GM21515 (cell line): Measurements from ENCODE around the gene PDLIM1.
"Not testable (repeated sequence)": the region's sequence is repeated elsewhere in the genome, so short reads cannot be mapped to it uniquely, and the experiment has no call there.

Source experiments
- ATAC-seq: cut with Tn5 transposase; IDR thresholded peaks from one replicate; pipeline ENCODE4 v1.9.1; 2021; ENCODE audit not compliant: unreplicated experiment

Gene PDLIM1

DNA sequence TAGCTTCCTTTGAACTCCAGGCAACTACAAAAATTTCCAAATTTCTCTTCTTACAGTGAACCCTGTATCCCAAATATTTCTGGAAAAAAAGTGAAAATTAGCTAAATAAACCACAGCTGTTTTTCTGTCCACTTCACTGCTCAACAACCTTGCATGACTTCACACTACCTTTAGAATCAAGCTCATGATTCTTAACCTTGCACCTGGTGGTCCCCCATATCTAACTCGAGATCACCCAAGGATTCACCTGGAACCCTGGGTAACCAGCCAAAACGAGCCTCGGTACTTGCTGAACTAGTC is 47.5 kb downstream of the PDLIM1 start:
- no peak for ATAC-seq

DNA sequence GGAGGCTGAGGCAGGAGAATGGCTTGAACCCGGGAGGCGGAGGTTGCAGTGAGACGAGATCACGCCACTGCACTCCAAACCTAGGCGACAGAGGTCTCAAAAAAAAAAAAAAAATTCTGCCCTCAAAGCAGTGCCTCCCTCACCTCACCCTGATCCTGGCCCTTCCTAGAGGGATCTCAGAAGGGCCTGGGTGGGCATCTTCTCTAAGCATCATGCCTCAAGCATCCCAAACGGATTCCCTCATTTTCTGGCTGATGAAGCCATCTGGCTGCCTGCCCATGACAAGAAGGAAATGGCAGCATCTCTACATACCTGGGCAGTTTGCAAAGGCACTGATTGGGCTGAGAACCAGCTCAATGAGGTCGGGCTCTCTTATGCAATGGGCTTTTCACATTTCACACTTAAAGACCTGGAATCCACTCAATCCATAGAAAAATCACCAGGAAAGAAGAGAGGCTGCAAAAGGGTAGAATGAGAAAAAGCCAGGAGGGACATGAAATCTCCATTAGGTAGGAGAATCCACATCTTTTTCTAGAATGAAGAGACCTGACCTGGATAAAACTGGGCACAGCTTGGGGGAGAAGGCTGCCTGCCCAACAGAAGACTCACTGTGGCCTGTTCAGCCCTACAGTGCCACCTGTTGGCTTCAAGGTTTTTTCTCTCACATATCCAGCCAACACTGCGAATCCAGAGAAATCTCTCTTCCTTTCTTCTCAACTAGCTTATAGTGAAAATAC is 48.1 kb downstream of the PDLIM1 start:
- ATAC-seq = no peak

DNA sequence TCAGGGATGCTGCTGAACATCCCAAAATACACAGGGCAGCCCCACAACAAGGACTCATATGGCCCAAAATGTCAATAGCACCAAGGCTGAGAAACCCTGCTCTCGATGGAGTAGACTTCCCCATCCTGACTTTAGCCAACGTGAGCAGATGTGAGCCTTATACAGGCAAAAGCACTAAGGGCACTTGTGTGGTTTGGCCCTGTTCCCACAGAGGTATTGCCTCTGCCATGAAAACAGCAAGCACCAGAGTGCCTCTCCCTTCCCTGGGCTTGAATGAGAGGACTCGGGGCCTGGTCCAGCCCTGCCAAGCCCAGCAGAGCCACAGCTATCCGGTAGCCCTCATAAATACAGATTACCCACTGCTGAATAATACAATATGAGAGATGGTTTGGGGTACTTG is 49.3 kb downstream of the PDLIM1 start:
- ATAC-seq = no peak

DNA sequence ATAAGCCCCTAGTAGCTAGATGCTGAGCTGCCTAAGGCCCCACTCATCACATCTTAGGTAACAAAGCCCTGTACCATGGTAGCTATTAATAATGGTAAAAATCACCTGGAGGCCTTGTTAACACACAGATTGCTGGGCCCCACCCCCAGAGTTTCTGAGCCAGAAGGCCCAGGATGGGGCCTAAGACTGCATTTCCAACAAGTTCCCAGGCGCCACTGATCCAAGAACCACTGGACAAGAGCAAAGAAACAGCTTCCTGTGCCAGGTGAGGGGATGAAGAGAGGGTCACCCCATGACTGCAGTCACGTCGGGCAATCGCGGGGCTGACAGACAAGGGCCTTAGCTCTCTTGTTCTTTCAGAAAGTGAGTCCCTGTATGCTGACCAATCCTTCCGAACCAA is 50.0 kb downstream of the PDLIM1 start:
- ATAC-seq = no peak

DNA sequence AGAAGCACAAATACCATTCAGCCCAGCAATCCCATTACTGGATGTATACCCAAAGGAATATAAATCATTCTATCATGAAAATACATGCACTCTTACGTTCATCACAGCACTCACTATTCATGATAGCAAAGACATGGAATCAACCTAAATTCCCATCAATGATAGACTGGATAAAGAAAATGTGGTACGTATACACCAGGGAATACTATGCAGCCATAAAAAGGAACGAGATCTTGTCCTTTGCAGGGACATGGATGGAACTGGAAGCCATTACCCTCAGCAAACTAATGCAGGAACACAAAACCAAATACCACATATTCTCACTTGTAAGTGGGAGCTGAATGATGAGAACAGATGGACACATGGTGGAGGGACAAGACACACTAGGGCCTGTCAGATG is 50.7 kb downstream of the PDLIM1 start:
- ATAC-seq = not testable (repeated sequence)

DNA sequence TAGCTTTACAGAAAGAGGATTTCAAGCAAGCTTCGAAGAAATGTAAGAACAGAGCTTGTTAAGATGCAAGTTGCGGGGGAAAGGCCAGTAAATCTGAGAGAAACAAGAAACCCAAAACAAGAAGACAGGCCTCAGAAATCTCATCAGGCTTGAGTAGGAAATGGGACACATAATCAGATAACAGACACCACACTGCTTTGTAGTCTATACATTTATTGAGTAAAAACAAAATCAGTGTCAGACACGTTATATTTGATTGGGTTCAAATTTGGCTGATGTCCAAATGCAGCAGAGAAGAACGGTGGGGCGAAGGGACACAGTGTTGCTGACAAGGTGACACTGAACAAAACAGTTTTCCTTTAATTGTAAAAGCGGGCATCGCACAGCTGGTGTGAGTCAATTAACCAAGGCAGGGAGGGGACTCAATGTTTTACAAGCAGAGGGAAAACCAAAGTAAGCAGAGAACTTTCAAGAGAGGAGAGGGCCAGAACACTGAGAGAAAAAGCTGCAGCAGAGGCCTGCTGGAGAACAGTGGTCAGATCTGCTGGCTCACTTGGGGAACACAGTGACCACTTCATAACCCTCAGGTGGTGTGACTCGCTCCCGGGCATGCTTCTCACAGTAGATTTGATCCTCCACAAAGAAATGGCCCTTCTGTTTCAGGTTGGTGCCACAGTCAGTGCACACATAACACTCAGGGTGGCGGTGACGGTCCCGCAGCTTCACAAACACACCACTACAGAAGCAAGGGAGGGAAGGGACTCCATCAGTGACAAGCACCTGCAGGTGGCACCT is 53.2 kb downstream of the PDLIM1 start:
- no peak for ATAC-seq

DNA sequence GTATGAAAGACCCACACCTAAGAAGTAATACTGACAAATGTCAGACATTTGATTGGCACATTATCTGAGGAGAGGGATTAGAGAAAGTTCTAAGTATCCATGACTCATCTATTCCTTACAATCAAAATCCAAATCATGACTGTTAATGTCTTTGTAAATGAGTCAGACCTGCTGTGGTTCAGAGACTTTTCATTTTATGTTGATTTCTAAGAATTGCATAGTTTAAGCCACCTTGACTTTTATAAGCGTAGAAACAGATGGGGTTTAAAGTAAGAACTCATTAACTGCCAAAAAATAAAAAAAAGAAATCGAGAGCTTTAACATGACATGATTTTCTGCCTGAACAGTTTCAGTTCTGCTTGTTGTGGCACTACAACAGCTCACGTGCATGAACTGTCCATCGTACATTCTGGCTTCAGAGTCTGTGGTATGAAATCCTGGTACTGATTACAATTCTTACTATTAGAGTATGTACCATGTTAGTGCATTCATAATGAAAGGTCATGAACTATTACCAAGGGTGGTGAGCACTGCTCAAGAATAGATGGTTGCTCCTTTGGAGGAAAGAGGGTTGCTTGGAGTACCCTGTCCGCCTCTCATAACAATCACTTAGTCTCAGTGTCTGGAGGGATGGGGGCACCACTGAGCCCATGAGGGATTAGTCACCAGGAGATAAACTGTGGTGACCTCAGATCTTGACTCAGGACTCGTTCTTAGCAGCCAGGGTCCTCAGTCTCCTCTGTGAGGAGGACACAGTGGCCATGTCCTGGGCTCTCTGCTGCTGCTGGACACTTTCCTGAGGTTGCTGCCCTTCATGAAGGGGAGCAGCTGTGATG is 54.5 kb downstream of the PDLIM1 start:
- peak; percentile 92 for ATAC-seq

DNA sequence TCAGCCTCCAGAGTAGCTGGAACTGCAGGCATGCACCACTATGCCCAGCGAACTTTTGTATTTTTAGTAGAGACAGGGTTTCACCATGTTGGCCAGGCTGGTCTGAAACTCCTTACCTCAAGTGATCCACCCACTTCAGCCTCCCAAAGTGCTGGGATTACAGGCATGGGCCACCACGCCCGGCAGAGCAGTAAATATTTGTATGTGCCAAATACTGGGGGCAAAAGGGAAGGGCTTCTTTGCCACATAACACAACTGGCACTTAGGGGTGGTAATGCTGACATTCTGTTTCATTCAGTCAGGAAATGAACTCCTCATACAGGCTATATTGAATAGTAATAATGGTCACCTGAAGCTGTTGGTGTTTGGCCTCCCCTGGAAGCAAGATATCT is 55.1 kb downstream of the PDLIM1 start:
- ATAC-seq = no peak

DNA sequence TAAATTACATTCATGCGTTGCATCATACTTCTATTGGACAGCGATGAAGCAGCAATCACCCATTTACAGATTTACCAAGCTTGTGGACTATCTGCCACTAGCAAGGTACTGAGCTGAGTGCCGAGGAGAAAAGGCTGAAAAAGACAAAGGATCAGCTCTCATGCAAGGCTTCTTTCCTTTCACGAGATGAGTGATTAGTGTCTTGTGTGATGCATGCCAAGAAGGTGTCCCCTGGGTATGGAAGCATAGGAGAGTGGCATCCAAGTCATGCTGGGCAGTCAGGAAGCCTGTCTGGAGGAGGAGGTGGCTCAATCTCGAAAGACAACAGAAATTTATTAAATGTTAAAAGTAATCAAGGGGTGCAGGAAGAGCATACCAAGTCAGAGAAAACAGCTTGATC is 55.9 kb downstream of the PDLIM1 start:
- ATAC-seq = no peak

DNA sequence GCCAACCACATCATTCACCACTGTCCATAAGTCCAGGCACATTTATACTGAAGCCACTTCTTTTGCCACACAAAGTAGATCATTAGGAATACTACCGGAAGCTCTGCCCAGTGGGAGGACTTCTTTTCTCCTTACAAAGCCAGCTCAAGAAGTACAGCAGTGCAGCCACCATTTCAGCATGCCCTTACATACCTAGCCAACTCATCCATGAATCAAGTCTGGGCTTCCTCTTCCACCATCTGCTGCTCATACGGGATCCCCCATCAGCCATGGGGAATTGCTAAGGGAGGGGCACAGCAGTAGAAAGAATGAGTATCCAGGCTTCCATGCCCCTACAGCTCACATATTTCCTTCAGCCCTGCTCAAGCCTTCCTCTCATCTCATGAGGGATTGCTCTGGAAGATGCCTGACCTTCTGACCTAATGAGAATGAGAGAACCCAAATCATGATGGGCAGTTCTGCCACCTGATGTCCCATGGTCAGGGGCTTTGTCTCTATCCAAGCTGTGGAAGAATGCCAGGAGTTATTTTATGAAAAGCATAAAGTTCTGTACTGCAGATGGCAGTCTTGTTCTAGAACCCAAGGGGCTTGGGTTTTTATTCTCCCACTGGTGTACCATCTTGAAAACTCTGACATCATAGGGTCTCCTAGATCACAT is 57.3 kb downstream of the PDLIM1 start:
- no peak for ATAC-seq

DNA sequence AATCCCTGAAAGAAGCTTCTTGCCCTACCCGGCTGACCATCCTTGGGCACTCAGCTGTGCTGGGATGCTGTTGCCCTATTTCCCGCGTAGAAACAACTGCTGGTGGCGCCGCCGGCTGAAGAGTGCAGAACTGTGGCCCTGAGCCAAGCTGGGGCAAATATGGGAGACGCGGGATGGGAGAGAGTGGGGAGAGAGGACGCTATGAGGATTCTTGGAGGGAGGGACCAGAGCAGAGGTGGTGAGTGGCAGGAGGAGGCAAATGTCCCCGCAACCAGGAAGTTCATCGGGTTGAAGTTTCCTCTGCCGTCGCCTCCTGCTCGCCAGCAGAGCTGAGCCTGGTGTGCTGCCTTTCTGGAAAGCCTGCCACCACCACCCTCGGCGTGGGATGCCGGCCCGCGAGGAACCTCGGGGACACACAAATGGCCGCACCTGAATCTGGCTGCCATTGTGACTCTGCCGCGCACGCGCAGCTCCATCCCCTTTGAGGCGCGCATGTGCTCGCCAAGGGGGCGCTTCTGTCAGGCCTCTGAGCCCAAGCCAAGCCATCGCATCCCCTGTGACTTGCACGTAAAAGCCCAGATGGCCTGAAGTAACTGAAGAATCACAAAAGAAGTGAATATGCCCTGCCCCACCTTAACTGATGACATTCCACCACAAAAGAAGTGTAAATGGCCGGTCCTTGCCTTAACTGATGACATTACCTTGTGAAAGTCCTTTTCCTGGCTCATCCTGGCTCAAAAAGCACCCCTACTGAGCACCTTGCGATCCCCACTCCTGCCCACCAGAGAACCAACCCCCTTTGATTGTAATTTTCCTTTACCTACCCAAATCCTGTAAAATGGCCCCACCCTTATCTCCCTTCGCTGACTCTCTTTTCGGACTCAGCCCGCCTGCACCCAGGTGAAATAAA is 59.9 kb downstream of the PDLIM1 start:
- ATAC-seq = peak; percentile 56

DNA sequence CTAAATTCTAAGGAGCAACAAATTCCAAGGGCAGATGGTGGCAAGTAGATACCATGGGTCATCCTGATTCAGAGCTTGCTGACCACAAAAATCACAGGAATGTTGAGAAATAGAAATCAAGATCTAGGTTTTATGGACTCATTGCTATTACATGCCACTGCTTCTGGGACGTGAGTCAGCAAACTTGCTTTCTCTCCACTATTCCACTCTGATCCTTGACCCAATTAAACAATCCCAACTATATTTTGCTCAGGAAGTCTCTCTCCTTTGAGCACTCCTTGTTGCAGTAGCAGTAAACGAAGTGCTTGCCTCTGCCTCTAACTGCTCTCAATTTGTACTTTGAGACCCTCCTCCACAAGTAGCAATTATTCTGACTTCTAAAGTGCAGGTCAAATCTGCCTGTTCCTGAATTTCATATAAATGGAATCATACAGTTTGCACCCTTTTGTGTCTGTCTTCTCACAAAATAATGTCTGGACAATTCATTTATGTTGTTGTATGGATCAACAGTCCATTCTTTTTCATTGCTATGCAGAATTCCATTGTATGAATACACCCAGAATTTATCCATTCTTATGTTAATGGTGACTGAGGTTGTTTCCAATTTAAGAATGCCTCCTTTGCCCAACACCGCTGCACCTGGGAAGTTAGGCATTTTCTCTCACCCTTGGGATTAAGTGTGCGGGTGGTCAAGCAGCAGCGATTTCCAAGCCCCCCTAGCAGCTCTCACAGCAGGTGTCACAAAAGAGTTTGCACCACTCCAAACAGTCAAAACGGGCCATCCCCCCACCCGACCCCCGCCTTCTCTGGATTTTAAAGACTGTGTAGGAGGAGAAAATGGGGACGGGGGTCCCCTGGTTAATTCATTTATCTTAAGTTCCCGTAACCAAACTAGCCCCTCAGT is 60.8 kb downstream of the PDLIM1 start:
- ATAC-seq = no peak

DNA sequence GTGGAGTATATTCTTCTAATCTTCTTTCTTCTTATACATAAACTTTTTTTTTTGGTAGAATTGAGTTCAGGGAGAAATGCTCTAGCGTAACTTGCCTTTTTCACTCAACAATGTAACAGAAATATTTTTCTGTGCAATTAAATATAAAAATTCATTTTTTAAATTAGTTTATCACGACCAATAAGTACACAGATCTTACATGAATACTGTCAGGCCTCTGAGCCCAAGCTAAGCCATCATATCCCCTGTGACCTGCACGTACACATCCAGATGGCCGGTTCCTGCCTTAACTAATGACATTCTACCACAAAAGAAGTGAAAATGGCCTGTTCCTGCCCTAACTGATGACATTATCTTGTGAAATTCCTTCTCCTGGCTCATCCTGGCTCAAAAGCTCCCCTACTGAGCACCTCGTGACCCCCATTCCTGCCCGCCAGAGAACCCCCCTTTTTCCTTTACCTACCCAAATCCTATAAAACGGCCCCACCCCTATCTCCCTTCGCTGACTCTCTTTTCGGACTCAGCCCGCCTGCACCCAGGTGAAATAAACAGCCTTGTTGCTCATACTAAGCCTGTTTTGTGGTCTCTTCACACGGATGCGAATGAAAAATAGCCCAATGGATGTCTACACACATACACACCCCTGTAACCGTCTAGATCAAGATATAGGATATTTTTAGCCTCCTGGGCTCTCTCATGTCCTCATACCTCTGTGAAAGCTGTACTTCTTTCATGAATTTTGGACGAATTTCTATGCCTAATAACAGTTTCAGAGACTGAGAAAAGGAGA is 61.7 kb downstream of the PDLIM1 start:
- ATAC-seq = not testable (repeated sequence)

DNA sequence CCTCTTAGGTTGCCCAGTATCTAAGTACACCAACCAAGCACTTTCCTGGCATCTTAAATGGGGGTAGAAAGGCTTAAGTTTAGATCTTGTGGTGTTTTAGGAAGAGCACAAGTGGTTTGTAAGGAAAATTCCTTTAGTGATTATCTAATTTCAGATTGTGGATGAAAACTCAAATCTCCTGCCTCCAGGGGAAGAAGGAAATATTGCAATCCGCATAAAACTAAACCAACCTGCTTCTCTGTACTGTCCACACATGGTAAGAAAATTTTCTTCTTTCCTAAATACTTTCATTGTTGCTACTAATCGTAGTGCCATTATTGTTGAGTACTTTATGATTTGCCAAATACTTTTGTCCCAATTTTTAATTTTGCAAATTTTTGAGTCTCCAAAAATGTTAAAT is 65.7 kb downstream of the PDLIM1 start:
- no peak for ATAC-seq

DNA sequence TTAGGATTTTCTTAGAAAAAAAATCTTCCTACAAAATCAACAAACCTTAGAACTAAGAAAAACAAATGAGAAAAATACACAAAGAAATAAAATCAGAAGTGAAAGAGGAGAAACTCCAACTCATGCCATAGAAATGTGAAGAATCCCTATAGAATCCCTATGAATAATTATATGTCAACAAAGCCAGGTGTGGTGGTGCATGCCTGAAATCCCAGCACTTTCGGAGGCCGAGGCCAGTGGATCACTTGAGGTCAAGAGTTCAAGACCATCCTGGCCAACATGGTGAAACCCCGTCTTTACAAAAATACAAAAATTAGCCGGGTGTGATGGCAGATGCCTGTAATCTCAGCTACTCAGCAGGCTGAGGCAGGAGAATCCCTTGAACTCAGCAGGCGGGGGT is 69.7 kb downstream of the PDLIM1 start:
- no peak for ATAC-seq

DNA sequence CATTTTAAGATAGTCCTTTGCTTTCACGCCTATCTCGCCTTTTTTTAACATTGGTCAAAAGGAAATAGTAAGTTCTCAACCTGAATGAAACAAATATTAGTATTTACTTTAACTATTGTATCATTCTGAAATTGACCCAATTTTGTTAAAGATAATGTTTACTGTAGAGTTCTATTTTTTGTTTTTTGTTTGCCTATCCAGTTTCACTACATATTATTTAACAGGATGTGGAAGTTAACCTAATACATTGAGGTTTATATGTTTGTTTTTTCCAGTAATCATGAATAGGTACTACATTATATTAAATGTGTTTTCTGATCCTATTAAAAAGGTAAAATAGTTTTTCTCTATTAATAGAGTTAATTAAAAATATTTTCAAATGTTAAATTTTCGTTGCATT is 70.3 kb downstream of the PDLIM1 start:
- no peak for ATAC-seq

DNA sequence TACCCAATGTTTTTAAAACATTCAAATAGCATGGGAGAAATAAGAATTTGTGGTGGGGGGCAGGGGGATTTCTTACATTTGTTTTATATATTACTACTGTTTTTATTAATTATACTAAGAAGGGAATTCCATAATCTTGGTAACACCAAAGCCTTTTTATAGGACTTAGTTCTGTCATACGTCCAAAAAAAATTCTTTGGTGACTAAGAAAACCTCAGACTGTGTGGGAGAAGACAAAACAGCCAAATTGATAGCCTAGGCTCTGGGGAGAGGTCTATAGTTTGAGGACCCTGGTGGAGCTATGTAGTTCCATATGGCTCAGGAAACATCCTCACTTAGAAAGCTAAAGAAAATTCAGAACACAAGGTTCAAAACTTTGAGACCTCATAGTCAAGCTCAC is 73.3 kb downstream of the PDLIM1 start:
- ATAC-seq = no peak

DNA sequence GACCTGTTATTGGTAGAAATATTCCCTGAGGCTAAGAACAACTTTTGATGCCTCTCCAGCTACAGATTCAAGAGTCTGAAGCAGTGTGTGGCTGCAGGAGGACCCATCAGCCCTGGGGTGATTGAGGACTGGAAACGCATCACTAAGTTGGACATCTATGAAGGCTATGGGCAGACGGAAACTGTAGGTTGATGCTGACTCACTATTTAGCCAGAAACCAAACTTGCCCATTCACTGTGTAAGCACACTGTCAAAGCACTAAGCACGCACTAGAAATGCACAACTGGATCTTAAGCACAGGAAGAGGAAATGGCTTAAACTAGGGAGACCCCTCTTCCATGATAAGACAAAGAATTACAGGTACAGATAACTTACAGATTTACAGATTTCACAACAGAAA is 76.0 kb downstream of the PDLIM1 start:
- peak; percentile 64 for ATAC-seq

DNA sequence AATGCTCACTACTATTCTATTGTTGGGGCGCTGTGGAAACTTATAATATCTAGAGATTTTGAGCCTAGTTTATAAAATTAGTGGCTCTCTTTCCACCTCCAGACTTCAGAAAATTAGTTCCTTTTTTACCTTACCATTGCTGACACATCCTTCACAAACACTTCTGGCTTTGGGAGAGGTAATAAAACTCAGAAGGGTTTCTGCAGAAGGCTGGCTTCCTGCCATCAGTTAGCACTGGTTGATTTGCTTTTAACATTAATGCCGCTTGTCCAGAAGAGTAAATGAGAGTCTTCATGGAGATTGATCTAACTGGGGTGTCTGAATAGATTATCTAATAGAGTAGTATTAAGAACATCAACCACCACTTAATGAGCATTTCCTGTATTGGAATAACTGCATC is 76.4 kb downstream of the PDLIM1 start:
- no peak for ATAC-seq
